Measurements from ENCODE around the gene SBK3. TPM values are rescaled to one million over a fixed set of nuclear protein-coding genes. Genes with fewer than 3 reads are reported as not detected.

The SBK3 gene
- total RNA-seq, 1 experiment from 2014 or later: not detected

GRCh38 chr19:55527197-55528029 lies 17.9 kb downstream of the SBK3 start:
- Histone ChIP-seq H3K9me3 (ENCODE audit: low read length) (no peaks in the 10 kb centered on the region), H3K36me3 (ENCODE audit: low read depth, low read length) (no peaks in the 10 kb centered on the region), H3F3A (ENCODE audit: low read length, unreplicated experiment) (no peaks in the 10 kb centered on the region), H3K4me2 (ENCODE audit: low read length) (no peak overlapping the region), H3K4me1 (ENCODE audit: insufficient read depth, low read length) (peaks cover 12% of the 10 kb centered on the region; the same call in 1 of the 2 replicates), H3K79me2 (ENCODE audit: low read length) (no peaks in the 10 kb centered on the region), H2AFZ (ENCODE audit: low read length) (no peak overlapping the region), H3K9me2 (replicated peaks; ENCODE audit: low read length) (no peaks in the 10 kb centered on the region), H3K27me3 (ENCODE audit: low read length) (no peaks in the 10 kb centered on the region), H3K9ac (ENCODE audit: low read length) (no peak overlapping the region), H3K4me3 (ENCODE audit: low read length) (no peak overlapping the region), H3K27ac (ENCODE audit: low read length) (no peak overlapping the region), H4K20me1 (ENCODE audit: low read length) (no peaks in the 10 kb centered on the region)
- DNase-seq (no peak), ATAC-seq (no peak)
- intact Hi-C loops (cut with micrococcal nuclease): no loop called here
- POLR2A ChIA-PET (ENCODE audit: unreplicated experiment): interaction anchor here (0.7 kb wide), 1 partner anchor 97 kb away, joined by 3 read pairs; the partner anchor contains the start of gene ZNF784
- BruUV-seq (replicated peaks): no TSS peak
- CTCF ChIA-PET: interaction anchor here (1.0 kb wide), 1 partner anchor 79 kb away, joined by 4 read pairs; the partner anchor contains the start of gene ZNF865
- no peak for TF ChIP-seq CTCF (conservative IDR thresholded peaks at IDR 0.05; ENCODE audit: low read depth, low read length)
- TF ChIP-seq EZH2phosphoT487 (IDR thresholded peaks at IDR 0.05; ENCODE audit: borderline replicate concordance, low read length): no peak
- TF ChIP-seq EZH2 (IDR thresholded peaks at IDR 0.05; ENCODE audit: low read length, unreplicated experiment): no peak

- ATAC-seq: peak; percentile 87
- no peak overlapping the region for H3K27ac ChIP-seq (ENCODE audit: low read length)
Measured at GRCh38 chr19:55526216-55527196, 18.8 kb downstream of the SBK3 start.

More at GRCh38 chr19:55526216-55527196, 18.8 kb downstream of the SBK3 start:
- peaks cover 12% of the 10 kb centered on the region; the same call in 1 of the 2 replicates for H3K4me1 ChIP-seq (ENCODE audit: insufficient read depth, low read length)
- H4K20me1 ChIP-seq (ENCODE audit: low read length): no peaks in the 10 kb centered on the region
- no peaks in the 10 kb centered on the region for H3K79me2 ChIP-seq (ENCODE audit: low read length)
- no peaks in the 10 kb centered on the region for H3K9me3 ChIP-seq (ENCODE audit: low read length)
- CTCF ChIA-PET: interaction anchor here (0.5 to 0.8 kb wide), 4 partner anchors 12 to 59 kb away, joined by 3 to 12 read pairs (median 5); no protein-coding TSS in a partner anchor
- no peaks in the 10 kb centered on the region for H3K27me3 ChIP-seq (ENCODE audit: low read length)
- POLR2A ChIA-PET (ENCODE audit: unreplicated experiment): interaction anchor here (0.6 to 0.7 kb wide), 2 partner anchors 72 to 98 kb away, joined by 3 to 5 read pairs; partner anchors contain the start of gene ZNF784
- H3F3A ChIP-seq (ENCODE audit: low read length, unreplicated experiment): no peaks in the 10 kb centered on the region
- H2AFZ ChIP-seq (ENCODE audit: low read length): peak overlapping the region; percentile 0; the same call in 1 of the 2 replicates
- TF ChIP-seq EZH2phosphoT487 (IDR thresholded peaks at IDR 0.05; ENCODE audit: borderline replicate concordance, low read length) (peak; percentile 99), EZH2 (IDR thresholded peaks at IDR 0.05; ENCODE audit: low read length, unreplicated experiment) (no peak), CTCF (conservative IDR thresholded peaks at IDR 0.05; ENCODE audit: low read depth, low read length) (no peak)
- peak overlapping the region; percentile 33 for H3K4me2 ChIP-seq (ENCODE audit: low read length)
- no peaks in the 10 kb centered on the region for H3K36me3 ChIP-seq (ENCODE audit: low read depth, low read length)
- BruUV-seq (replicated peaks): no TSS peak
- no peak overlapping the region for H3K9ac ChIP-seq (ENCODE audit: low read length)
- intact Hi-C loops (cut with micrococcal nuclease): loop anchor here (1.0 kb wide), 1 partner anchor 21 kb away; no protein-coding TSS in a partner anchor
- peak; percentile 87 for DNase-seq
- H3K9me2 ChIP-seq (replicated peaks; ENCODE audit: low read length): no peaks in the 10 kb centered on the region
- H3K4me3 ChIP-seq (ENCODE audit: low read length): no peak overlapping the region
